Measurements from ENCODE around the gene ACAP1.

The ACAP1 gene

GRCh38 chr17:7391307-7391706 lies 55.0 kb downstream of the ACAP1 start:
- DNase-seq, result no peak

GRCh38 chr17:7392696-7393612 lies 56.6 kb downstream of the ACAP1 start:
- DNase-seq, result no peak

GRCh38 chr17:7393613-7394451 lies 57.5 kb downstream of the ACAP1 start:
- peak; percentile 31 for DNase-seq

GRCh38 chr17:7394452-7395191 lies 58.3 kb downstream of the ACAP1 start, which contains the start of gene PLSCR3:
TSS of gene PLSCR3 (minus strand) at chr17:7394525. CDS start at chr17:7394110, 415 bp downstream.
- peak; percentile 80 for DNase-seq

- no peak for DNase-seq
Measured at GRCh38 chr17:7396147-7396546, 59.8 kb downstream of the ACAP1 start.

- DNase-seq, result no peak
Measured at GRCh38 chr17:7398612-7399011, 62.3 kb downstream of the ACAP1 start.
